PC-9 (cell line): ENCODE data around the gene NAALADL1. TPM values are rescaled to one million over a fixed set of nuclear protein-coding genes. Genes with fewer than 3 reads are reported as not detected.

Experiments used
- BruUV-seq: library from RNA; stranded (reverse); fragments of 400-500 nt; replicated peaks from 2 replicates; lab custom pipeline; 2021; lab: Mats Ljungman, UMichigan
- CTCF ChIA-PET: fragments of 300-600 bp; sonication (Branson Sonifier 250); formaldehyde crosslinking; loops from one replicate; lab custom pipeline; 2022; ENCODE audit warnings: antibody characterized with exemption; lab: Charles Lee
- POLR2A ChIA-PET: fragments of 300-600 bp; sonication (Branson Sonifier 250); formaldehyde crosslinking; loops from one replicate; lab custom pipeline; 2022; ENCODE audit warnings: antibody characterized with exemption; ENCODE audit not compliant: unreplicated experiment; lab: Charles Lee
- DNase-seq, 2 experiments: peaks; one replicate each; pipeline versions ENCODE4 v3.0.0 to v3.0.0-alpha.2; 2015 to 2022; ENCODE audit warnings: mixed read lengths in 1 of 2
- H2AFZ ChIP-seq: fragments of 200-600 bp; sonication (generic); 2 replicates; pipeline ENCODE4 v1.8.1; 2017; ENCODE audit warnings: antibody characterized with exemption
- H3F3A ChIP-seq: fragments of 200-600 bp; sonication (generic); 2 replicates; pipeline ENCODE4 v1.8.1; 2017; ENCODE audit warnings: antibody characterized with exemption, mild to moderate bottlenecking, low read depth; ENCODE audit not compliant: insufficient read depth
- H3K27ac ChIP-seq: fragments of 200-600 bp; sonication (generic); 2 replicates; pipeline ENCODE4 v1.6.1; 2016; ENCODE audit warnings: mixed run types
- H3K27me3 ChIP-seq: fragments of 200-600 bp; sonication (generic); 2 replicates; pipeline ENCODE4 v1.6.1; 2016; ENCODE audit warnings: low read depth, mixed run types; ENCODE audit not compliant: insufficient read depth
- H3K36me3 ChIP-seq: fragments of 200-600 bp; sonication (generic); 2 replicates; pipeline ENCODE4 v1.6.1; 2016; ENCODE audit warnings: low read depth, mixed run types
- H3K4me1 ChIP-seq: fragments of 200-600 bp; sonication (generic); replicated peaks from 2 replicates; pipeline ENCODE4 v1.6.1; 2016; ENCODE audit warnings: mixed run types; ENCODE audit not compliant: insufficient read depth
- H3K4me2 ChIP-seq: fragments of 200-600 bp; sonication (generic); 2 replicates; pipeline ENCODE4 v1.6.1; 2017; ENCODE audit warnings: mixed run types
- H3K4me3 ChIP-seq: fragments of 200-600 bp; sonication (generic); 2 replicates; pipeline ENCODE4 v1.6.1; 2016; ENCODE audit warnings: mixed run types
- H3K79me2 ChIP-seq: fragments of 200-600 bp; sonication (generic); 2 replicates; pipeline ENCODE4 v1.6.1; 2017; ENCODE audit warnings: low read depth, mixed run types
- H3K9me2 ChIP-seq: fragments of 200-600 bp; sonication (generic); 2 replicates; pipeline ENCODE4 v1.8.1; 2017; ENCODE audit warnings: mild to moderate bottlenecking; ENCODE audit not compliant: insufficient read depth
- H3K9me3 ChIP-seq: fragments of 200-600 bp; sonication (generic); 2 replicates; pipeline ENCODE4 v1.8.1; 2016; ENCODE audit warnings: low read depth; ENCODE audit not compliant: insufficient read depth
- H4K20me1 ChIP-seq: fragments of 200-600 bp; sonication (generic); 2 replicates; pipeline ENCODE4 v1.8.1; 2017; ENCODE audit not compliant: insufficient read depth
- EZH2 ChIP-seq: fragments of 200-600 bp; sonication (generic); IDR thresholded peaks from 2 replicates; pipeline ENCODE4 v1.8.0; 2017; ENCODE audit warnings: antibody characterized with exemption, low read depth
- intact Hi-C: fragments of 100-400 bp; cut with micrococcal nuclease; formaldehyde crosslinking; loops from one replicate; pipeline ENCODE4 v1.10.0; 2022; ENCODE audit not compliant: unreplicated experiment
- total RNA-seq: library from RNA; stranded (reverse); gene quantifications from 2 replicates; pipeline ENCODE4 v1.2.3, GENCODE V29; 2021
- TF ChIP-seq, protein P1 (sequence below): fragments of 200-600 bp; sonication (generic); conservative IDR thresholded peaks from 2 replicates; pipeline ENCODE4 v1.6.1; 2017; ENCODE audit warnings: mixed run types, antibody characterized with exemption, mild to moderate bottlenecking, moderate library complexity

Gene NAALADL1
- total RNA-seq, 1 experiment from 2014 or later = not detected

DNA sequence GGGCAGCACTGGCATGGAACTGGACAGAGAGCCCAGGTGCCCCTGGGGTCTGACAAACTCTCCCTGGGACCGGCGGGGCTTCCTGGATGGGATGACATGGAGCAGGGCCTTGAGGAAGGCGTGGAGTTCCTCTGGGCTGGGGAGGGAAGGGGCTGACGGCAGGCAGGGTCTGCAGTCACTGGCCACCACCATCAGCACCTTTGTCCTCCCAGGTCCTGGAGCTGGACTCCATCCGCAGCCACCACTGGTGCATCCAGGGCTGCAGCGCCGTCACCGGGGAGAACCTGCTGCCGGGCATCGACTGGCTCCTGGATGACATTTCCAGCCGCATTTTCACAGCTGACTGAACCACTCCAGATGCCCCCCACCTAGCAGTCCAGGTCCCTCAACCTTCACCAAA is 36.8 kb downstream of the NAALADL1 start:
- Histone ChIP-seq H3K4me2 (no peak overlapping the region), H3K36me3 (no peaks in the 10 kb centered on the region), H3K9me3 (no peaks in the 10 kb centered on the region), H3K27me3 (no peaks in the 10 kb centered on the region), H2AFZ (no peak overlapping the region), H3K79me2 (no peaks in the 10 kb centered on the region), H3K9me2 (no peaks in the 10 kb centered on the region), H3K27ac (no peak overlapping the region), H3K4me1 (no peaks in the 10 kb centered on the region), H3F3A (no peaks in the 10 kb centered on the region; the same call in 1 of the 2 replicates), H4K20me1 (no peaks in the 10 kb centered on the region), H3K4me3 (no peak overlapping the region)
- intact Hi-C loops = no loop called here
- ChIA-PET POLR2A (no interaction called here), CTCF (no interaction called here)
- TF ChIP-seq, protein P1, sequence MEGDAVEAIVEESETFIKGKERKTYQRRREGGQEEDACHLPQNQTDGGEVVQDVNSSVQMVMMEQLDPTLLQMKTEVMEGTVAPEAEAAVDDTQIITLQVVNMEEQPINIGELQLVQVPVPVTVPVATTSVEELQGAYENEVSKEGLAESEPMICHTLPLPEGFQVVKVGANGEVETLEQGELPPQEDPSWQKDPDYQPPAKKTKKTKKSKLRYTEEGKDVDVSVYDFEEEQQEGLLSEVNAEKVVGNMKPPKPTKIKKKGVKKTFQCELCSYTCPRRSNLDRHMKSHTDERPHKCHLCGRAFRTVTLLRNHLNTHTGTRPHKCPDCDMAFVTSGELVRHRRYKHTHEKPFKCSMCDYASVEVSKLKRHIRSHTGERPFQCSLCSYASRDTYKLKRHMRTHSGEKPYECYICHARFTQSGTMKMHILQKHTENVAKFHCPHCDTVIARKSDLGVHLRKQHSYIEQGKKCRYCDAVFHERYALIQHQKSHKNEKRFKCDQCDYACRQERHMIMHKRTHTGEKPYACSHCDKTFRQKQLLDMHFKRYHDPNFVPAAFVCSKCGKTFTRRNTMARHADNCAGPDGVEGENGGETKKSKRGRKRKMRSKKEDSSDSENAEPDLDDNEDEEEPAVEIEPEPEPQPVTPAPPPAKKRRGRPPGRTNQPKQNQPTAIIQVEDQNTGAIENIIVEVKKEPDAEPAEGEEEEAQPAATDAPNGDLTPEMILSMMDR = no peak
- TF ChIP-seq EZH2 = no peak
- BruUV-seq = no TSS peak
- no peak for DNase-seq

DNA sequence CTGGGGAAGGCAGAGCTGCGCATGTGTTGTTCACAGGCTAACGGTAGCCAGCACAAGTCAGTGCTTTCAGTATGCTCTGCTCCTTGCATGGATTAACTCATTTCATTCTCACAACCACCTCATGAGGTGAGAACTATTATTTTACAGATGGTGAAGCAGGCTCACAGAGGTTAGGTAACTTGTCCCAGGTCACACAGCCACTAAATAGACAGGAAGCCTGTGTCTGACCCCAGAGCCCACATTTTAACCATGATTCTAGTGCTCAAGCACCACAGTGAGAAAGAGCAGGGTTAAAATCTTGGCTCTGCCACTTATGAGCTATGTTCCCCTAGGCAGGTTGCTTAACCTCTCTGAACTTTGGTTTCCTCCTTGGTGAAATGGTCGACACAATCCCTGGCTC is 37.4 kb downstream of the NAALADL1 start:
- H3K4me2 ChIP-seq = no peak overlapping the region
- BruUV-seq = no TSS peak
- H3K4me1 ChIP-seq = no peaks in the 10 kb centered on the region
- no peak overlapping the region for H3K4me3 ChIP-seq
- no peaks in the 10 kb centered on the region for H4K20me1 ChIP-seq
- intact Hi-C loops = no loop called here
- no peak overlapping the region for H2AFZ ChIP-seq
- H3K27ac ChIP-seq = no peak overlapping the region
- TF ChIP-seq EZH2 = no peak
- TF ChIP-seq, protein P1 = no peak
- H3K36me3 ChIP-seq = no peaks in the 10 kb centered on the region
- no peaks in the 10 kb centered on the region for H3K9me2 ChIP-seq
- H3K9me3 ChIP-seq = no peaks in the 10 kb centered on the region
- no peak for DNase-seq
- ChIA-PET POLR2A (no interaction called here), CTCF (no interaction called here)
- no peaks in the 10 kb centered on the region; the same call in 1 of the 2 replicates for H3F3A ChIP-seq
- H3K27me3 ChIP-seq = no peaks in the 10 kb centered on the region
- H3K79me2 ChIP-seq = peaks cover 2% of the 10 kb centered on the region; the same call in 1 of the 2 replicates

DNA sequence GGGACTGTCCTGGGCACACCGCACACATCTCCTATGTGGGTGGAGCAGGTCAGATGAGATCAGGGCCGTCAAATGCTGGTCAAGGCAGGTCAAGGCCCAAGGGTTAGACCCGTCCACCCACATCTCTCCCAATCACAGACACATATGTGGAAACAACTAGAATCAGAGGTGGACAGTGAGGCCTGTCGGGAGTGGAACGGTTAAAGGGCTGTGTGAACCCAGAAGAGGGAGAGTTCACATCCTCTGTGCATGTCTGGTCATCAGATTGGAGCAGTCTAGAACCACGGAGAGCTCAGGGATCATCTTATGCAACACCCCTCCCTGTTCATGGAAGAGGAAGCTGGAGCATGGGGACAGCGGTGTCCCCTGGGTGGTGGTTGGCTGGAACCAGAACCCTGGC is 38.5 kb downstream of the NAALADL1 start:
- peaks cover 13% of the 10 kb centered on the region for H3K79me2 ChIP-seq
- no TSS peak for BruUV-seq
- no peak overlapping the region for H3K4me2 ChIP-seq
- peaks cover 7% of the 10 kb centered on the region for H3K4me1 ChIP-seq
- H3K27ac ChIP-seq = no peak overlapping the region
- H2AFZ ChIP-seq = no peak overlapping the region
- H4K20me1 ChIP-seq = no peaks in the 10 kb centered on the region
- 0 out of 2 replicates have a peak, but pooled peaks cover under 1% of the 10 kb centered on the region for H3F3A ChIP-seq
- ChIA-PET POLR2A (no interaction called here), CTCF (no interaction called here)
- DNase-seq = no peak
- no peak overlapping the region for H3K4me3 ChIP-seq
- TF ChIP-seq, protein P1 = no peak
- no peak for TF ChIP-seq EZH2
- H3K9me2 ChIP-seq = no peaks in the 10 kb centered on the region
- intact Hi-C loops = loop anchor here (10.0 kb wide), 1 partner anchor 245 kb away; the partner anchor contains the start of gene SF1
- H3K36me3 ChIP-seq = no peaks in the 10 kb centered on the region
- H3K27me3 ChIP-seq = no peaks in the 10 kb centered on the region
- no peaks in the 10 kb centered on the region for H3K9me3 ChIP-seq
